ENCODE data around the gene HOXC11.

Gene HOXC11

DNA sequence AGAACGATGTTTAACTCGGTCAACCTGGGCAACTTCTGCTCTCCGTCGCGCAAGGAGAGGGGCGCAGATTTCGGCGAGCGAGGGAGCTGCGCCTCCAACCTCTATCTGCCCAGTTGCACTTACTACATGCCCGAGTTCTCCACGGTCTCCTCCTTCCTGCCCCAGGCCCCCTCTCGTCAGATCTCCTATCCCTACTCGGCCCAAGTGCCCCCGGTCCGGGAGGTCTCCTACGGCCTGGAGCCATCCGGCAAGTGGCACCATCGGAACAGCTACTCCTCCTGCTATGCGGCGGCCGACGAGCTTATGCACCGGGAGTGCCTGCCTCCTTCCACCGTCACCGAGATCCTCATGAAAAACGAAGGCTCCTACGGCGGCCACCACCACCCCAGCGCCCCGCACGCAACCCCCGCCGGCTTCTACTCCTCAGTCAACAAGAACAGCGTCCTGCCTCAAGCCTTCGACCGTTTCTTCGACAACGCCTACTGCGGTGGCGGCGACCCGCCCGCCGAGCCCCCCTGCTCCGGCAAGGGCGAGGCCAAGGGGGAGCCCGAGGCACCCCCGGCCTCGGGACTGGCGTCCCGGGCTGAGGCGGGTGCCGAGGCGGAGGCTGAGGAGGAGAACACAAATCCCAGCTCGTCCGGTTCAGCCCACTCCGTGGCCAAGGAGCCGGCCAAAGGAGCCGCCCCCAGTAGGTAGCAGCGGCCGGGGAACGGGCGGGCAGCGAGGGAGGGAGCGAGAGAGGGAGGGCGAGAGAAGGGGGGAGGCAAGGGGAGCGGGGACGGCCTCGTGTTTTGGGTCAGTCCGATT, 513 bp downstream of the HOXC11 start:
- DNase-seq (ENCODE audit: low read depth) = no peak

DNA sequence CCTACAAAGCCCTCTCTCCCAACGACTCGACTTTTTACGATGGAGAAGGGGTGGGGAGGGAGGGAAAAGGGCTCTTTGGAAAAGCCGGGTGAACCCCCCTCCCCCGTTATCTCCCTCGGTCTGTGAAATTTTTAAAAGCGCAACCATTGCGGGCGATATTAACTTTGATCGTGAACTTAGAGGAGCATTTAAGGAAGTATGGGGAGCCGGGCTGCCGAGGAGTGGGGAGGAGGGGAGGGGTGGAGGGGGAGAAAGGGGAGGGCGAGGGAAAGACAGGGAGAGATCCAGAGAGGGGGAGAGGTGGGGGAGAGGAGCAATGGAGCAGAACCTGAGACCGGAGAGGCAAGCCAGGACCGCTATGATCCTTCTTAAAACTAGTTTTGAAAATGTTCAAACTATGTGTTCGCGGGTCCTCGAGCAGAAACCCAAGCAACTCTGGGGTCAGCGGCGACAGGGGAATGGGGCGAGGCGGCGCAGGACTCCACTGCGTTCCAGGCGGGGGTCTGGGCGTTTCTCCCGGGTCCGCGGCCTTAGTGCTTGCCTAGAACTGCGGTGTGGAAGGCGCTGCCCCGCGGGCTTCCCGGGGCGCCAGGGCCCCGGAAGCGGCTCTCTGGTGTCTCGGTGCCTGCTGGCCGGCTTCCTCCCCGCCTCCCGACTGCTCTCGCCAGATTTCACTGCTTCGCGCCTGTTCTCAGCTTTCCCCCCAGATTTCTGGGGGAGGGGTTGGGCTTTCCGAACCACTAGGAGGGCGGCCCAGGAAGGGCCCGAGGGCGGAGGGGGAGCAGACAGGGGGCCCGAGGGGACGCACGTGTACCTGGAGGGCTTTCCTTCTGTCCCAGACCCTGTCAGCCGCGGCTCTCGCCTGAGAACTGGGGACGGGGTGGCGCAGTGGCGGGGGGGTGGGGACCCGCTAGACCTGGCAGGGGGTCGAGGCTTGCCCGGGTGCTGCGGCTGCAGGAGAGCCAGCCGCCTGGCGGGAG, 1.4 kb downstream of the HOXC11 start, which contains the start of gene HOTAIR:
Gene HOTAIR, minus strand, starts transcription at position 871 of the 980 bp plus-strand sequence.
- no peak for DNase-seq (ENCODE audit: low read depth)

DNA sequence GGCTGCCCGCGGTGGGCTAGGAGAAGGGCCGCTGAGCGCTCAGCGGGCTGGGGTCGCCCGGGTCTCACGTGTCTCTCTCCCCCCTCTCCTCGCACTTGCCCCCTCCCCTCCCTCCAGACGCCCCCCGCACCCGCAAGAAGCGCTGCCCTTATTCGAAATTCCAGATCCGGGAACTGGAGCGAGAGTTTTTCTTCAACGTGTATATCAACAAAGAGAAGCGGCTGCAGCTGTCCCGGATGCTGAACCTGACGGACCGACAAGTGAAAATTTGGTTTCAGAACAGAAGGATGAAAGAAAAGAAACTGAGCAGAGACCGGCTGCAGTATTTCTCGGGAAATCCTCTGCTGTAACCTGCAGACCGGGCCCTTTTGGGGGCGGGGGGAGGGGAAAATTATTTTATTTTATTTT, 2.1 kb downstream of the HOXC11 start:
- DNase-seq (ENCODE audit: low read depth) = no peak

DNA sequence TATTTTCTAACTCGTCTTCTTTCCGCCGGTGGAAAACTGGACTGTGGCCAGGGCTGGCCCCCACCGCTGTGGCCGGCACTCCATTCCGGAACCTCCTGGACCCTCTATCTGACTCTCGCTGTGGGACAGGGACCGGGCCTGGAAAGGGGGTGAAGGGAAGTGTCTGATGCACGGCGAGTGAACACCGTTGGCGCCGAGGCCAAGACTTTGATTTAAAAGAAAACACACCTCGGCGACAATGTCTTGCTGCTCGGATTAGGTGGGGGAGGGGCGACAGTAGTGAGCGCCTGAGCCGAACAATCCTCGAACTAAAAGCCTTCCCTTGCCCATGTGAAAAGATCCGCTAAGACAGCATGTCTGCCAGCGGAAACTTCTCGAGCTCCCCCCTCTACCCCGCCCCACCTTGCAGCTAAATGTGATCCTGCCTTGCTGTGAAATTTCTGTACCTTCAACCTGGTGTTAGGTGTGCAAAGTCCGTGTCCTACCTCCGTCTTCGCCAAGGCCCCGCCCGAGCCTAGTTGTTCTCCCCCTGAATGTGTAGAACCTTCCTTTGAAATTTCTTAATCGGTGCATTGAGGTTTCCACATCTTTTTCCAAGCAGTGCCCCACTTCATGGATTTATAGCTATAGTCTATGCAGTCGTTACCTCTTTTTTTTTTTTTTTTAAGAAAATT, 2.7 kb downstream of the HOXC11 start:
- no peak for DNase-seq (ENCODE audit: low read depth)

DNA sequence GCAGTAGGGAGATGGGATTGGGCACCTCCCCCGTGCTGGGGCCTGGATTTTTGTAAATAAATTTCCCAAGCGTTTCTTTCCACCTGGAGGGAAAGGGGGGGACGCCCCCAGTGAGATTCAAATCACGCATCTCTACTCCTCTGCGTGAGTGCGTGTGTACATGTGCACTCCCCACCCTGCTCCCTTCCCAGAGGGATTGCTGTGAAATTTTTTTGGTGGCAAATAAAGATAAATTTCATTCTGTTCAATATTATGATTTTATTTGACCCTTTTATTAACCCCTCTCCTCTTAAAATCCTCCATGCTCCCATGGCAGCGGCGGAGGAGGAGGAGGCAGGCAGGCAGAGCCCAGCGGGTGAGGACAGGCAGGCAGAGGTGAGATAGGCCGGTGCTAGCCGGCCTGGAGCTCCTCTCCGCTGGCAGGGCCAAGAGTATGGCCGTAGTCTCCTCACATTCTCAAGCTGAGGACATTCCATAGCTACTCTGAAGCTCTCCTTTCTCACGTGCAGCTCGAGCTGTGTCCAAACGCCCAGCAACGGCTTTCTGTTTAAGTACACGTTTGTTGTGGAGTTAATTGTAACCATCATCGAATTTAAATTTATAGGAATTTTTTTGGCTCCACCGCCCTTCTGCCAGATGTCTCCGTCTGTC, 3.4 kb downstream of the HOXC11 start:
- no peak for DNase-seq (ENCODE audit: low read depth)

DNA sequence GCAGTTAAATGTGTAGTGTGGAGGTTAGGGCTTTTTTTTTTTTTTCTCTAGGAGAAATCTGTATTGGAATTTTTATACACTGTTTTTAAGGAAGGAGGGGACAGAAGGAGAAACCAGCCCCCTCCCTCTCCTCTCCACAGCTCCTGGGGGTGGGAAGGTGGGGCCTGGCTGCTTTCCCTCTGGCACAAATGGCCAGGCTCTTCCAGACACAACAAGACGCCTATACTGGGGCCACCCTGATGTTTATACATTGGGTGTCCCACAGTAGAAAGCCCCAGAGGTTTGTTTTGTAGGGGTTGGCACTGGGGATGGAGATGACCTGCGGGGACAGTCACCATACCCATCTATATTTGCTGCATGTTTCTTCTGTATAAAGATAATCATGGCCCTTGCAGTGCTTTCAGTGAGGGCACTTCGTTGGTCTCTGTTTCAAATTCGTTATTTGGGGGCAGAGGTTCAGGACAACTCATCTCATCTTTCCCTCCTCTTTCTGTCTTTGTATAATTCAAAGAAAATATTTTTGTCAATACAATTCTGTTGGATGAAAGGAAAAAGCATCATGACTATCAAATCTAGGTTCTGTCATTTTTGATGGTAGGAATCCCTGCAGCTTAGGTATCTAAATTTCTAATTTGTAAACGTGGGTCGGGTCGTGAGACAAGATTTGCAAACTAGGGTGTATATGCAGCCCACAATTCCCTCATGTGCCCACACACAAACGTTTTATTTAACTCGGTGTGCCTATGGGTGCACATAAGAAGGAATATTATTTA, 4.1 kb downstream of the HOXC11 start:
- DNase-seq (ENCODE audit: low read depth) = no peak

DNA sequence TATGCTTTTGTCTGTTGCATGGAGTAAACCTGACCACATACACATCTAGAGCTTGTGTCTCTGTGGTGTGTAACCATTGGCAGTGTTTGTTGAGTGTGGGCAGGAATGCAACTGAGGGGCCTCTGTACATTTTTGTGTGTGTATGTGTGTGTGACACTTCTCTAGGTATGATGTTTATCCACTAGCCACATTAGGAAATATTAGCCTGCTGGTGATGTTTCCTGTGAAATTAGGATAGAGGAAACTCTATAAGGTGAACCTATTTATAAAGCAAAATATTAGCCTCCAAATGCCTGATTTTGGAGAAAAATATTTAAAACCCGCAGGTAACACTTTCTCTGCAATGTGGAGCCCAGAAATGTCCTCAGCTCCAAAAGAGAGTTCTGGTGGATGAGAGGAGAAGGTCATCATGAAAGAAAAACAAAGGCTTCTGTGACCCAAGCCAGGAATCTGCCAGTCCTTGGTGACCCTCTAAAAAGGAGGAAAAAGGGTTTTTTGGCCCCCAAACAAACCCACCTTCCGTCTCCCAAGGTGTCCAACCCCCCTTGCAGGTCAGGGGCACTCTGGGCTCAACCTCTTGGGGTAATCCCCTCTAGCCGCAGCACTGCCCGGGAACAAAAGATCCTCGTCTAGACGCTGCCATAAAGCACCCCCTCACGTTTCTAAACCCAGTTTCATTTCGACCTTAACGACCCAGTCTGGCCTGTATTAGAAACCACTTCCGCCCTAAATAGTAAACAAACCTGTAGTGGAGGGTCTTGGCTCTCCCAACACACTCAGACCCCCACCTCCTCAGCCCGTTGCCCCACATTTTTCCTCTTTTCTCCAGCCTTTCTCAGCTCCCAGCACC, 4.9 kb downstream of the HOXC11 start:
- DNase-seq (ENCODE audit: low read depth) = no peak

DNA sequence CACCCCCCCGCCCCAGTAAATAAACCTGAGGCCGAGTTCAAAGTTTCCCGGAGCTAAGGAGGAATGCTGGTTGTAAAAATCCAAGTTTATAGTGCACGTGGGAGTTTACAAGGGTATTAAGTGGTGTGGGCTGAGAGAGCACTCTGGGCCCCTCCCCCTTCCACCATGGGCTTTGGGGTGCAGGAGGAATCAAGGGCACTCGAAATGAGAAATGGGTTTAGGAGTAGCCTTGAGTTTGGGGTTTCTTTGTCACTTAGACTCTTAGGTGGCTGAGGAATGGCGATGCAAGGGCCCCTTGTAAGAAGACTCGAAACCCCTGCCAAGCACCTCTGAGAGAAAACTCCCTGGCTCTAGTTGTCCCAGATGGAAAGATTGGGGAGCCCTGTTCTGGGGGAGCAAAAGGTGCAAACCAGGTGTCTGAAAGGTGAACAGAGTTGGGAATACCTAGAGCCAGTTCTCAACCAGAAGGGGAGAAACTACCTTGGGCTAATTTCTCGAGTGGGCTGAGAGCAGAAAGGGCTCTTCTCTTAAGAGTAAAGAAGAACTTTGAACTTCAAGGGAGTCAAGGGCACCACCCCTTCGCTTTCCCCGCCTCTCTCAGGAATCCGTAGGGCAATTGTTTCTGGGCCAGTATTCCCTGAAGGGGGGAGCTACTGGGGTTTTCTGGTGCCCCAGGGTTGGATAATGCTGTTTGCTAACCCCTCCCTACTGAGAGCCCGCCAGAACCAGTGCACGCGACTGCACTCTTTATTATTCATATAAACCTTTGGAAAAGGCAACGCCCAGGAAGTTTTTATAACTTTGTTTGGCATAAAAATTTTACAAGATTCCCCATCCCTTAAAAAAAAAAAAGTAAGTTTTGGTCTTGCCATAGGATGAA, 5.8 kb downstream of the HOXC11 start:
- DNase-seq (ENCODE audit: low read depth) = no peak

DNA sequence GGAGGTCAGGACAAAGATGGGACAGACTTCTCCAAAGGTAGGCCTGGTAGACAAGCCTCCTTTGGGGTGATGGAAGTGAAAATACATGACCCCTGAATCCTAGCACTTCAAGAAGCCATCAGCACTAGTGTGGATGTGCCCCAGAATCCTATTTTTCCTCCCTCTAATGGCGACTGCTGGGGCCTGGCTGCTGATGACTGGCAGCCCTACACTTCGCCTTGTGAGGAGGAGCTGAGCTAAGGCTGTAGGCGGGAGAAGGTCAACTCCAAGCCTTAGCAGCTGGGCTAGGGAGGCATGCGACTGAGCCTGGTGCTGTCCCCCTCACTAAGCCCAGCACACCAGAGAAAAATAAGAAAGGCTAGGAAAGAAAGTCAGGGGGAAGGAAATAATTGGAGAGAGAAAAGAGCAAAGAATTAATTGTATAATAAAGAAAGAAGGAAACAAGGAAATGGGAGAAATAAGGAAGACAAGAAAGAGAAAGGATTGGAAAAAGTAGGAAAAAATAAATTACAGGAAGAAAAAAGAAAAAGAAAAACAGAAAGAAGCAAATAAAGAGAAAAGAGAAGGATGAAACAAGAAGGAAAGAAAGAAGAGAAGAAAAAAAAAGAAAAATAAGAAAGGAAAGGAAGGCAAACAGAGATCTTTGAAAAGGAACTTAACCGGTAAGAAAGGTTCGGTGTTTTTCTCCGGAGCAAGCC, 7.3 kb downstream of the HOXC11 start:
- no peak for DNase-seq (ENCODE audit: low read depth)

DNA sequence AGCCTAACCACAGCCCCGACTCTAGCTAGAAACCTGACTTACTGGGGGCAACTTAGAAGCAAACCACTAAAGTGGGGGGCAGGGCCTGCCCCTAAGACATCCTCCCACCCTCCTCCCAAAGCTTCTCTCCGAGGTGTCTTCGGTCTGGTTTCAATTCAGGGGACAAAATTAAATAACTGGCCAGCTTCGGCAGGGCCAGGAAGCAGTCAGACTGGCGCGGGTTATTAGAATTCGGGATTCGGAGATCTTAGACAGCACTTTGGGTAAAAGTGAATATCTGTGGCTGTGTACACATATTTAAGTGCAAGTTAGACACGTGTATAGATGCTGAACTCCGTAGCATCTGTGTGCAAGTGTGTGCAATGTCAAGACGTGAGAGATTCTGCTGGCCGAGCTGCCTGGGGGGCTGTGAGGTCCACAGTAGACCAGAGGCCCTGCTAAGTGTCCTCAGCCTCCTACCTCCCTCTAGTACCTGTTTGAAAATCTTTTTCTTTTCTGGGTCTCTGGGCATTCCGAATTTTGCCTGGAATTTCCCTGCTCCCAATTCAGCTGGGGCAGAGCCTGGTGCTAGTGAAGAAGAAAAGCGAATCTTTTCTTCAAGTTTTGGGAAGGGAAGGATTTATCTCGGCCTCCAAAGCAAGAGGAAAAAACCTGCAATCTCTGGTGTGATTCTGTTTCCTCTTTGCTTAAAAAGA, 8.0 kb downstream of the HOXC11 start:
- DNase-seq (ENCODE audit: low read depth) = no peak

DNA sequence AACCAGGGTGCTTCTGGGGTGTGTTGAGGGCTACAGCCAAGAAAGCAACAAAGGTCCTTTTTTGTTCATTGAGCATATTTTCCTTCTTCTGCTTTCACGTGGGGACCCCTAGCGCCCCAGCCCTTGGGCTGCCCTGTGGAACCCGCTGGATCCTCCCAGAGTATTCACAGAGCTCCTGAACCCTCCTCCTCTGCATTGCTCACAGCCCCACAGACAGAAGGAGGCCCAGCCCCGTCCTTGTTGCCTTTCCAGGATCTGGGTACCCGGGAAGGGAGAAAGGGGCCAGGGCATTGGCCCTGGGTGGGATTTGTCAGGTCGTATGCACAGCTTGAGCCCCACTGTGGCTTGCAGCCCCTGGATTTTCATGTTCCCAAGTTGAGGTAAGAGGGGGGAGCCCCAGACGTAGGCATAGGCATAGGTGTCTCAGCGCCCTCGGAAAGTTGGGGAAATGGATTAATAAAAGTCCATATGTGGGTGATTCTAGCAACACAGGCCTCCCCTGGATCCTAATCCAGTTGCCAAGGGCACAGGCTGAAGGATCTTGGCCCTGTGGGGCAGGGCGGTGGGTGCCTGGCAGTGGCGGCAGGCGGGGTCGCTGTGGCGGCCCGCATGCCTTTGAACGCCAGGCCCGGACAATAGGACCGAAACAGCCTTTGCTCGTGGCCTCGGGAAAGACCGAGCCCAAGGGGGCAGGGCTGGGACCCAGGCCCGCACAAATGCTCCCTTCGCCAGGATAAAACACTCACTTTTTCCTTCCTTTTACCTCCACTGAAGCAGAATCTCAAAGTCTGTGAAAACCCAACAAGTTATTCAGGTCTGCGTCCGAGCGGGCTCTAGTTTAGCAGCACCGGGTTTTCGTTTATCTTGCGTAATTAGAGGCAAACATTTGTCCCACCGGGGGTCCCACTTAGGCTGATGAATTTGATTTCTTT, 9.0 kb downstream of the HOXC11 start:
- no peak for DNase-seq (ENCODE audit: low read depth)

DNA sequence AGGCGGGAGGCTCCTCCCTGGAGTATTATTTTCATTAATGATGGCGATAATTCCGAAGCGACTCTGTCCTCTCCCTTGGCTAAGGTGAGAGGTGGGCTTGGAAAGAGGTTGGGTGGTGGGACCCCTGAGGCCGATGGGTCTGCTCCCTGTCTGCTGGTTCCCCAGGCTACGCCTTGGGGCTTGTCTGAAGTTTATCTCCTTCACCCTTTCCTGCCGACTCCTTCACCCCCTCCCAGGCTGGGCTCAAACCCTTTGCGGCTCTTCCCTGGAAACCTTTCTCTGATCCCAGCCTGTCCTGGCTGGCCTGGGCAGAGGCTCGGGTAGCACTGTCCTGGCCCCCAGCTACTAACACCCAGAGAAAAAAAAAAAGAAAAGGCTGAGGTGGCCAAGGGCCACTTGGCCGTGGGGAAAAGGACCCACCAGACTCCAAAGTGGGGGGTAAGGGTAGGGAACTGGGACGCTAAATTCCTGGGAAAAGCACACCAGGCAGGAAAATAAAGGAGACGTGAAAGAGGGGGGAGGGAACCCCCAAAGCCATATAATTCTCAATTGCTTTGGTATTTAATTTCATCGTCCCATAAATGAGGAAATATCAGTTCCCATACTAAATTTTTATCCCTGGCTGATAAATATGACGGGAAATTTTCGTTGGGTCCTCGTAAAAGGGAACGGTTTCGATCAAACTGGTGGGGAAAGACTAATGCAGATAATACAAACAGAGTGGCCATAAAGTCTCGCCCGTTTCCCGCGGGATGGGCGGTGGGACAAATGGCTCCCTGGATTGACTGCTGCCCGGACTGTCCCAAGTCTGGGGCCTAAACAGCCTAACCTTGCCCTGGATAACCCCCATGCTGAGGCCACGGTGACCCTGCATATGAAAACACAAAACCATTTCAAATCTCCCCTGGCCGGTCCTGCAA, 10.0 kb downstream of the HOXC11 start:
- no peak for DNase-seq (ENCODE audit: low read depth)

DNA sequence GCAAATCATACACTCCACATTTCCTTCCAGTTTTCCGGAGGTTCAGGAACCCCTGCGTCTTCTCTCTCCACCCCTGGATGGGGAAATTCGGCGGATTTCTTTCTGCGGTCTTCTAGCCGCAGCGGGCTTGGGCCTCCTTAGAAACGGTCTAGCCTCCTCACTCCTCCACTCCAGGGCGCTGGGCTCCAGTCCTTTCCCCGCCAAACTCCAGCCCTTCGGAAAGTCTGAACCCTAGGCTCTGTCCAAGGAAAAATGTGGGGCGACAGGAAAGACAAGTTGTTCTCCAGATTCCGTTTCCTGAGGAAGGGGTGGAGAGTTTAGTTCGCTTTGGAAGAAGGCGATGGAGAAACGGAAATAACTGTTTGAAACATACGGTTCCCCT, 10.6 kb downstream of the HOXC11 start:
- no peak for DNase-seq (ENCODE audit: low read depth)

DNA sequence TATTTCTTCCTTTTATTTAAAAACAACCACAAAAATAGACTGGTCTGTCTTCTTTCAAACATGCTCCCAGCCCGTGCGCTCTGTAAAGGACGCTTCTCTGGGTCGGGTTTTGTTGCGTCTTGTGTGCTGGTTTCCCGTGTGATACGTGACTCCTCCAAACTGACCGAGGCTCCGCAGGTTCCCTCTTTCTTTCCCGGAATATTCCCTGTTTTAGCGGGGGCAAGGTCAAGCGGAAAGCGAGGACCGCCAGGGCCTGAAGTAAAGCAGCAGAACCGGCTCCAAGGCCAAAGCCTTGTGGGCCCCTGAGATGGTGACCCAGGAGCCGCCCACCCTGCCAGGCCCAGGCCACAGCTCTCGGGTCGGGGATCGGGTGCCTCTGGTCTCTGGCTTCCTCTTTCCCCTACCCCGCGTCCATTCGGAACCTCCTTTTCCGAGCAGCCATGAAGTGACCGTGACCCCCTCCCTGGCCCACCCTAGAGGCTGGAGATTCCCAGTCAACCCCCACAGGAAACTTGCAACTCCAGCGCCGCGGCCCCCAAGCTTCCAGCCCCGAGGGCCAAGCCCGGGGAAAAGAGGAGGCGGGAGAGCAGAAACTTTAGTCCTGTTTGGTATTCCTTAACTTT, 11.1 kb downstream of the HOXC11 start:
- no peak for DNase-seq (ENCODE audit: low read depth)
